PC-9 (cell line): ENCODE data around the gene E2F3. TPM values are rescaled to one million over a fixed set of nuclear protein-coding genes. Genes with fewer than 3 reads are reported as not detected.

Experiments
- BruUV-seq: library from RNA; stranded (reverse); fragments of 400-500 nt; replicated peaks from 2 replicates; lab custom pipeline; 2021; lab: Mats Ljungman, UMichigan
- CTCF ChIA-PET: fragments of 300-600 bp; sonication (Branson Sonifier 250); formaldehyde crosslinking; loops from one replicate; lab custom pipeline; 2022; ENCODE audit warnings: antibody characterized with exemption; lab: Charles Lee
- POLR2A ChIA-PET: fragments of 300-600 bp; sonication (Branson Sonifier 250); formaldehyde crosslinking; loops from one replicate; lab custom pipeline; 2022; ENCODE audit warnings: antibody characterized with exemption; ENCODE audit not compliant: unreplicated experiment; lab: Charles Lee
- DNase-seq, 2 experiments: peaks; one replicate each; pipeline versions ENCODE4 v3.0.0 to v3.0.0-alpha.2; 2015 to 2022; ENCODE audit warnings: mixed read lengths in 1 of 2
- H2AFZ ChIP-seq: fragments of 200-600 bp; sonication (generic); 2 replicates; pipeline ENCODE4 v1.8.1; 2017; ENCODE audit warnings: antibody characterized with exemption
- H3F3A ChIP-seq: fragments of 200-600 bp; sonication (generic); 2 replicates; pipeline ENCODE4 v1.8.1; 2017; ENCODE audit warnings: antibody characterized with exemption, mild to moderate bottlenecking, low read depth; ENCODE audit not compliant: insufficient read depth
- H3K27ac ChIP-seq: fragments of 200-600 bp; sonication (generic); 2 replicates; pipeline ENCODE4 v1.6.1; 2016; ENCODE audit warnings: mixed run types
- H3K27me3 ChIP-seq: fragments of 200-600 bp; sonication (generic); 2 replicates; pipeline ENCODE4 v1.6.1; 2016; ENCODE audit warnings: low read depth, mixed run types; ENCODE audit not compliant: insufficient read depth
- H3K36me3 ChIP-seq: fragments of 200-600 bp; sonication (generic); 2 replicates; pipeline ENCODE4 v1.6.1; 2016; ENCODE audit warnings: low read depth, mixed run types
- H3K4me1 ChIP-seq: fragments of 200-600 bp; sonication (generic); replicated peaks from 2 replicates; pipeline ENCODE4 v1.6.1; 2016; ENCODE audit warnings: mixed run types; ENCODE audit not compliant: insufficient read depth
- H3K4me2 ChIP-seq: fragments of 200-600 bp; sonication (generic); 2 replicates; pipeline ENCODE4 v1.6.1; 2017; ENCODE audit warnings: mixed run types
- H3K4me3 ChIP-seq: fragments of 200-600 bp; sonication (generic); 2 replicates; pipeline ENCODE4 v1.6.1; 2016; ENCODE audit warnings: mixed run types
- H3K79me2 ChIP-seq: fragments of 200-600 bp; sonication (generic); 2 replicates; pipeline ENCODE4 v1.6.1; 2017; ENCODE audit warnings: low read depth, mixed run types
- H3K9me2 ChIP-seq: fragments of 200-600 bp; sonication (generic); 2 replicates; pipeline ENCODE4 v1.8.1; 2017; ENCODE audit warnings: mild to moderate bottlenecking; ENCODE audit not compliant: insufficient read depth
- H3K9me3 ChIP-seq: fragments of 200-600 bp; sonication (generic); 2 replicates; pipeline ENCODE4 v1.8.1; 2016; ENCODE audit warnings: low read depth; ENCODE audit not compliant: insufficient read depth
- H4K20me1 ChIP-seq: fragments of 200-600 bp; sonication (generic); 2 replicates; pipeline ENCODE4 v1.8.1; 2017; ENCODE audit not compliant: insufficient read depth
- EZH2 ChIP-seq: fragments of 200-600 bp; sonication (generic); IDR thresholded peaks from 2 replicates; pipeline ENCODE4 v1.8.0; 2017; ENCODE audit warnings: antibody characterized with exemption, low read depth
- intact Hi-C: fragments of 100-400 bp; cut with micrococcal nuclease; formaldehyde crosslinking; loops from one replicate; pipeline ENCODE4 v1.10.0; 2022; ENCODE audit not compliant: unreplicated experiment
- total RNA-seq: library from RNA; stranded (reverse); gene quantifications from 2 replicates; pipeline ENCODE4 v1.2.3, GENCODE V29; 2021
- TF ChIP-seq, protein P1 (sequence below): fragments of 200-600 bp; sonication (generic); conservative IDR thresholded peaks from 2 replicates; pipeline ENCODE4 v1.6.1; 2017; ENCODE audit warnings: mixed run types, antibody characterized with exemption, mild to moderate bottlenecking, moderate library complexity

Gene E2F3
- total RNA-seq, 1 experiment from 2014 or later, result 20.0 TPM

DNA sequence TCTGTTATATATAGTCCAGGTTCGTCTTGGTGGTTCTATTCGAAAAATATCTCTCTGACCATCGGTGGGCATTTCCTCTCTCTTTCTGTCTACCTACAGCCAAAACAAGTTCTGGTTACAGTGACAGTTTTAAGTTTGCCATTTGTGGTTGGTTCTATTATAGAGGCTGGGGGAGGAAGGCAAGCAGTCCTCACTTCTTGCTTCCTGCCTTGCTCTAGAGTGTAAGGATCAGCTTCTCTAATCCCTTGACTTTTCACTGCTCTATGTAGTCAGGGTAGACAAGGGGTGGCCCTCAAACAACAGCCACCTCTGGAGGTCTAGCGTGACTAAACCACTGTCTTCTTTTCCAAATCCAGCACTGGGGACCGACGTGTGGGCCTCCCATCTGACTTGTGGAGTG, 16.1 kb downstream of the E2F3 start:
- peaks cover 96% of the 10 kb centered on the region for H3K79me2 ChIP-seq
- no peak for TF ChIP-seq EZH2
- TF ChIP-seq, protein P1, sequence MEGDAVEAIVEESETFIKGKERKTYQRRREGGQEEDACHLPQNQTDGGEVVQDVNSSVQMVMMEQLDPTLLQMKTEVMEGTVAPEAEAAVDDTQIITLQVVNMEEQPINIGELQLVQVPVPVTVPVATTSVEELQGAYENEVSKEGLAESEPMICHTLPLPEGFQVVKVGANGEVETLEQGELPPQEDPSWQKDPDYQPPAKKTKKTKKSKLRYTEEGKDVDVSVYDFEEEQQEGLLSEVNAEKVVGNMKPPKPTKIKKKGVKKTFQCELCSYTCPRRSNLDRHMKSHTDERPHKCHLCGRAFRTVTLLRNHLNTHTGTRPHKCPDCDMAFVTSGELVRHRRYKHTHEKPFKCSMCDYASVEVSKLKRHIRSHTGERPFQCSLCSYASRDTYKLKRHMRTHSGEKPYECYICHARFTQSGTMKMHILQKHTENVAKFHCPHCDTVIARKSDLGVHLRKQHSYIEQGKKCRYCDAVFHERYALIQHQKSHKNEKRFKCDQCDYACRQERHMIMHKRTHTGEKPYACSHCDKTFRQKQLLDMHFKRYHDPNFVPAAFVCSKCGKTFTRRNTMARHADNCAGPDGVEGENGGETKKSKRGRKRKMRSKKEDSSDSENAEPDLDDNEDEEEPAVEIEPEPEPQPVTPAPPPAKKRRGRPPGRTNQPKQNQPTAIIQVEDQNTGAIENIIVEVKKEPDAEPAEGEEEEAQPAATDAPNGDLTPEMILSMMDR, result no peak
- ChIA-PET CTCF (no interaction called here), POLR2A (no interaction called here)
- intact Hi-C loops, result no loop called here
- H3K36me3 ChIP-seq, result peaks cover 5% of the 10 kb centered on the region; the same call in 1 of the 2 replicates
- BruUV-seq, result no TSS peak
- no peaks in the 10 kb centered on the region for H3F3A ChIP-seq
- no peaks in the 10 kb centered on the region for H3K9me3 ChIP-seq
- no peaks in the 10 kb centered on the region for H3K27me3 ChIP-seq
- H3K4me3 ChIP-seq, result no peak overlapping the region
- no peak overlapping the region for H2AFZ ChIP-seq
- H3K4me1 ChIP-seq, result no peaks in the 10 kb centered on the region
- H4K20me1 ChIP-seq, result peaks cover 86% of the 10 kb centered on the region
- H3K27ac ChIP-seq, result no peak overlapping the region
- no peaks in the 10 kb centered on the region for H3K9me2 ChIP-seq
- no peak for DNase-seq
- H3K4me2 ChIP-seq, result no peak overlapping the region

DNA sequence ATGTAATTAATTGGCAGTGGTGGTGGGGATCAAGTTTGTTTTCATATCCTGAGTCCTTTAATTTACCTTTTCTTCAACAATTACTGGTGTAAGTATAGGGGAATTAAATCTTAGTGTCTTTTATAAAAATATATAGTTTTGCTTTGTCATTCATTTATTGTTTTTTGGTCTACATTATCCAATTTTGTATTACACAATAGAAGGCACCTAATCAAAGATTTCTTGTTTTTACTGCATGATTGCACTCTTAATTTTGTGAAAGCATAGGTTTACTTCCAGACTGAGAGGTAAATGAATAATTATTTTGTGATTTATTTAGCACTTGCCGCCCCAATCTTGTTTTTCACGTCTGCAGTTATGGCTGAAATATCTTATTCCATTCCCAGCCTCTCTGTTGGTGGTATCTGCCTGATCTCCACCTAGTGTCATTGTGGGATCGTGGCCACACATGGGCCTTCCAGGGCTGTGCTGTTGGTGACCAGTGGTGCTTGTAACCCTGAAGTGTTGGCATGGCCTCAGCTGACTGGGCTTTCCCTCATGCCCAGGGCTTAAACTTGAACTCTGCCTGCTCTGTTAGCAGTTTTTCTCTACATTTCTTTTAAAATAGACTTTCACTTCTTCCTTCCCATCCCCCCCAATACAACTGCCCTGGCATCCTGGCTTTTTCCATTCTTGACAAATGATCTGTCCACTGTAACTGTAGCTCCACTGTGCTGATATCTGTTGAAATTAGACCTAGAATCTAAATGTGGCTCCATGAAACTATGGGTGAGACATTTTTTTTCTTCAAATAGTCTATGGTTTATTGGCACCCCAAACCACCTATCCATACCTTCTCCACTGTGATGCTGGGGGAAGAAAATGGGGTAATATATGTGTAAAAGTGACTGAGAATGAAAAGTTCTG, 24.8 kb downstream of the E2F3 start:
- peaks cover 51% of the 10 kb centered on the region for H4K20me1 ChIP-seq
- H3K79me2 ChIP-seq, result peaks cover 97% of the 10 kb centered on the region
- TF ChIP-seq, protein P1, result no peak
- no peak for TF ChIP-seq EZH2
- DNase-seq, result no peak
- ChIA-PET POLR2A (no interaction called here), CTCF (no interaction called here)
- no TSS peak for BruUV-seq
- H3K36me3 ChIP-seq, result peaks cover 11% of the 10 kb centered on the region; the same call in 1 of the 2 replicates
- no peaks in the 10 kb centered on the region for H3K9me2 ChIP-seq
- no peaks in the 10 kb centered on the region for H3F3A ChIP-seq
- H3K4me1 ChIP-seq, result no peaks in the 10 kb centered on the region
- no peak overlapping the region for H3K4me3 ChIP-seq
- no peaks in the 10 kb centered on the region for H3K9me3 ChIP-seq
- H2AFZ ChIP-seq, result no peak overlapping the region
- no peaks in the 10 kb centered on the region for H3K27me3 ChIP-seq
- intact Hi-C loops, result no loop called here
- H3K4me2 ChIP-seq, result no peak overlapping the region
- no peak overlapping the region for H3K27ac ChIP-seq

DNA sequence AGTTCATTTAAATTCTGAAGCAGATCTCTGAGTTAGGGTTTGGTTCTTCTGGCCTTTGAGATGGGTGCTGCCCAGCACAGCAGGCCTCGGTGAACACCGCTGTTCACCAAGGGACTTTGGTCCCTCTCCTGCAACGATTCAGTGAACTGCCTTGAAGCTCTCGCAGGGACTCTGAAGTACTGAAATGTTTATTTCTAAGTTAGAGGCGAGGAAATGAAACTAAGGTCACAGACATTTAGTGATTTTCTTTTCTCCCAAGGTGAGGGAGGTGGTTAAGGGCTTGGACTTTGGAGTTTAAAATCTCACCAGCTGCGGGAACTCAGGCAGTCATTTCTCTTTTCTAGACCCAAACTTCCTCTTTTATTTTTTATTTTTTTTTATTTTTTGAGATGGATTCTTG, 26.2 kb downstream of the E2F3 start:
- Histone ChIP-seq H3K4me2 (no peak overlapping the region), H3K4me1 (no peaks in the 10 kb centered on the region), H3K9me3 (no peaks in the 10 kb centered on the region), H3K27me3 (no peaks in the 10 kb centered on the region), H3K79me2 (peaks cover 97% of the 10 kb centered on the region), H2AFZ (no peak overlapping the region), H3K27ac (no peak overlapping the region), H3K9me2 (no peaks in the 10 kb centered on the region), H3K4me3 (no peak overlapping the region), H3K36me3 (peaks cover 6% of the 10 kb centered on the region; the same call in 1 of the 2 replicates), H3F3A (no peaks in the 10 kb centered on the region), H4K20me1 (peaks cover 38% of the 10 kb centered on the region)
- CTCF ChIA-PET, result no interaction called here
- no TSS peak for BruUV-seq
- no peak for DNase-seq
- no peak for TF ChIP-seq EZH2
- TF ChIP-seq, protein P1, result no peak
- intact Hi-C loops, result no loop called here
- POLR2A ChIA-PET, result no interaction called here
